HEK293 (cell line): ENCODE data around the gene TRPC4.
A peak's percentile ranks its signal among the peaks of the same experiment; 100 is the strongest.

Source experiments
- BCL11A ChIP-seq: fragments of 450-650 bp; formaldehyde crosslinking; IDR thresholded peaks from 2 replicates; pipeline ENCODE4 v1.5.1; 2016; ENCODE audit warnings: low read depth, missing biosample characterization, missing genetic modification characterization
- GLIS2 ChIP-seq: fragments of 450-650 bp; formaldehyde crosslinking; IDR thresholded peaks from 2 replicates; pipeline ENCODE4 v1.5.1; 2016; ENCODE audit warnings: missing biosample characterization, missing genetic modification characterization
- IKZF3 ChIP-seq: fragments of 450-650 bp; IDR thresholded peaks from 2 replicates; pipeline ENCODE4 v1.5.0; 2018; ENCODE audit warnings: missing biosample characterization, mild to moderate bottlenecking, missing genetic modification characterization, moderate library complexity
- KLF7 ChIP-seq: fragments of 450-650 bp; formaldehyde crosslinking; IDR thresholded peaks from 2 replicates; pipeline ENCODE4 v1.5.1; 2016; ENCODE audit warnings: missing biosample characterization, missing genetic modification characterization, borderline replicate concordance
- KLF8 ChIP-seq: fragments of 450-650 bp; formaldehyde crosslinking; IDR thresholded peaks from 2 replicates; pipeline ENCODE4 v1.5.1; 2016; ENCODE audit warnings: missing biosample characterization, missing genetic modification characterization
- KLF9 ChIP-seq: fragments of 450-650 bp; formaldehyde crosslinking; IDR thresholded peaks from 2 replicates; pipeline ENCODE4 v1.5.1; 2016; ENCODE audit warnings: missing biosample characterization, missing genetic modification characterization, low read depth
- REPIN1 ChIP-seq: fragments of 450-650 bp; formaldehyde crosslinking; IDR thresholded peaks from 2 replicates; pipeline ENCODE4 v1.5.1; 2017; ENCODE audit warnings: missing biosample characterization, missing genetic modification characterization, low read depth
- SP3 ChIP-seq: fragments of 450-650 bp; formaldehyde crosslinking; IDR thresholded peaks from 2 replicates; pipeline ENCODE4 v1.5.1; 2016; ENCODE audit warnings: missing biosample characterization, missing genetic modification characterization
- WT1 ChIP-seq: fragments of 450-650 bp; formaldehyde crosslinking; IDR thresholded peaks from 2 replicates; pipeline ENCODE4 v1.5.1; 2016; ENCODE audit warnings: missing biosample characterization, missing genetic modification characterization
- YY2 ChIP-seq: fragments of 450-650 bp; formaldehyde crosslinking; IDR thresholded peaks from 2 replicates; pipeline ENCODE4 v1.5.1; 2016; ENCODE audit warnings: missing biosample characterization, missing genetic modification characterization
- ZBTB17 ChIP-seq: fragments of 450-650 bp; formaldehyde crosslinking; IDR thresholded peaks from 2 replicates; pipeline ENCODE4 v1.5.1; 2016; ENCODE audit warnings: missing biosample characterization, missing genetic modification characterization
- ZBTB48 ChIP-seq: fragments of 450-650 bp; formaldehyde crosslinking; IDR thresholded peaks from 2 replicates; pipeline ENCODE4 v1.5.1; 2016; ENCODE audit warnings: missing biosample characterization, missing genetic modification characterization
- ZBTB8A ChIP-seq: fragments of 450-650 bp; formaldehyde crosslinking; IDR thresholded peaks from 2 replicates; pipeline ENCODE4 v1.5.1; 2016; ENCODE audit warnings: missing biosample characterization, missing genetic modification characterization
- ZEB2 ChIP-seq: fragments of 450-650 bp; formaldehyde crosslinking; IDR thresholded peaks from 2 replicates; pipeline ENCODE4 v1.5.1; 2016; ENCODE audit warnings: missing biosample characterization, missing genetic modification characterization
- ZIC2 ChIP-seq: fragments of 450-650 bp; formaldehyde crosslinking; IDR thresholded peaks from 2 replicates; pipeline ENCODE4 v1.5.1; 2016; ENCODE audit warnings: missing biosample characterization, missing genetic modification characterization
- ZNF24 ChIP-seq: fragments of 450-650 bp; formaldehyde crosslinking; IDR thresholded peaks from 2 replicates; pipeline ENCODE4 v1.5.1; 2016; ENCODE audit warnings: missing biosample characterization, missing genetic modification characterization
- ZNF335 ChIP-seq: fragments of 450-650 bp; formaldehyde crosslinking; conservative IDR thresholded peaks from 2 replicates; pipeline ENCODE4 v1.5.1; 2016; ENCODE audit warnings: missing biosample characterization, missing genetic modification characterization
- ZNF394 ChIP-seq: fragments of 450-650 bp; formaldehyde crosslinking; IDR thresholded peaks from 2 replicates; pipeline ENCODE4 v1.5.1; 2016; ENCODE audit warnings: missing biosample characterization, missing genetic modification characterization, mild to moderate bottlenecking, moderate library complexity, borderline replicate concordance
- ZNF48 ChIP-seq: fragments of 450-650 bp; formaldehyde crosslinking; IDR thresholded peaks from 2 replicates; pipeline ENCODE4 v1.5.1; 2016; ENCODE audit warnings: missing biosample characterization, missing genetic modification characterization
- ZSCAN23 ChIP-seq: fragments of 450-650 bp; formaldehyde crosslinking; IDR thresholded peaks from 2 replicates; pipeline ENCODE4 v1.5.1; 2016; ENCODE audit warnings: missing biosample characterization, missing genetic modification characterization
- ZXDB ChIP-seq: fragments of 450-650 bp; formaldehyde crosslinking; IDR thresholded peaks from 2 replicates; pipeline ENCODE4 v1.5.1; 2016; ENCODE audit warnings: missing biosample characterization, missing genetic modification characterization
- TF ChIP-seq, protein P1 (sequence below): fragments of 450-650 bp; formaldehyde crosslinking; IDR thresholded peaks from 2 replicates; pipeline ENCODE4 v1.5.1; 2016; ENCODE audit warnings: missing biosample characterization, missing genetic modification characterization, borderline replicate concordance
- TF ChIP-seq, protein P2 (sequence below): fragments of 450-650 bp; formaldehyde crosslinking; IDR thresholded peaks from 2 replicates; pipeline ENCODE4 v1.5.1; 2016; ENCODE audit warnings: missing biosample characterization, missing genetic modification characterization
- TF ChIP-seq, protein P3 (sequence below): fragments of 450-650 bp; formaldehyde crosslinking; IDR thresholded peaks from 2 replicates; pipeline ENCODE4 v1.5.1; 2017; ENCODE audit warnings: missing biosample characterization, missing genetic modification characterization
- TF ChIP-seq, protein P4 (sequence below): fragments of 450-650 bp; formaldehyde crosslinking; IDR thresholded peaks from 2 replicates; pipeline ENCODE4 v1.5.1; 2017; ENCODE audit warnings: missing biosample characterization, missing genetic modification characterization

The TRPC4 gene

DNA sequence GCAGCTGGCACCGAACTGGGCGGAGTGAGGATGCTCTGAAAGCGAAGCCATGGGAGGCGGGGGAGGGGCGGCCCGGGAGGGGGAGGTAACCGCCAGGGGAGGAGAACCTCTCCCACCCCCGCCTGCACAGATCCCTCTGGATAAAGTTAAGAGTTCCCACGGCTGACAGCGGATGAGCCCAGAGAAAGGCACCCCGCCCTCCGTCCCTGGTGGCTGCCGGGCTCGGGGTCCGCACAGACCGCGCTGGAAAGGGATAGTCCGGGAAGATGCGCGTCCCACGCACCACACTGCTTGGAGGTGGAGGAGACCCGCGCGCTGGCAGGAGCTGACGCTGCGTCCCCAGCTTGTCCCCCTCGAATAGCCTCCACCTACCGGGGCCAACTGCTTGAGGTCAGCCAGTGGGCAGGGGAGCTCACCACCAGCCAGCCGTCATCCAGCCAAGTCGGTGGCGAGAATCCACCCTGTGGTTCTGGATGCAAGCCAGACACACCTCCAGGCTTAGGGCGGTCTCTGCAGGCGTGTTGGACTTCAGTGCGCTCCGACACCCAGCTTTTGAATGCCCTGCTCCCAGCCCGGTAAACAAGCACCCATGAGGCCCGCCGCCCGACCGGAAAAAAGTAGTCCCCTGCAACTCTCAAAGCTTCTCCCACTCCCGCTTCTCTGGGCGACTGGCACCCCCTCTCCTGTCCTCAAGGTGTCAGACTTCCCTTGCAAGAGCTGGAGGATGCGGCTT, at the start of gene TRPC4 (continued):
- peak; percentile 25; the same call in 1 of the 2 replicates for TF ChIP-seq ZBTB17 (tag by site-specific recombination)
- TF ChIP-seq KLF8 = peak; percentile 22; the same call in 1 of the 2 replicates
- 0 out of 2 replicates have a peak, but pooled peaks have one; percentile 37 for TF ChIP-seq ZNF24 (tag by site-specific recombination)
- TF ChIP-seq, protein P1, sequence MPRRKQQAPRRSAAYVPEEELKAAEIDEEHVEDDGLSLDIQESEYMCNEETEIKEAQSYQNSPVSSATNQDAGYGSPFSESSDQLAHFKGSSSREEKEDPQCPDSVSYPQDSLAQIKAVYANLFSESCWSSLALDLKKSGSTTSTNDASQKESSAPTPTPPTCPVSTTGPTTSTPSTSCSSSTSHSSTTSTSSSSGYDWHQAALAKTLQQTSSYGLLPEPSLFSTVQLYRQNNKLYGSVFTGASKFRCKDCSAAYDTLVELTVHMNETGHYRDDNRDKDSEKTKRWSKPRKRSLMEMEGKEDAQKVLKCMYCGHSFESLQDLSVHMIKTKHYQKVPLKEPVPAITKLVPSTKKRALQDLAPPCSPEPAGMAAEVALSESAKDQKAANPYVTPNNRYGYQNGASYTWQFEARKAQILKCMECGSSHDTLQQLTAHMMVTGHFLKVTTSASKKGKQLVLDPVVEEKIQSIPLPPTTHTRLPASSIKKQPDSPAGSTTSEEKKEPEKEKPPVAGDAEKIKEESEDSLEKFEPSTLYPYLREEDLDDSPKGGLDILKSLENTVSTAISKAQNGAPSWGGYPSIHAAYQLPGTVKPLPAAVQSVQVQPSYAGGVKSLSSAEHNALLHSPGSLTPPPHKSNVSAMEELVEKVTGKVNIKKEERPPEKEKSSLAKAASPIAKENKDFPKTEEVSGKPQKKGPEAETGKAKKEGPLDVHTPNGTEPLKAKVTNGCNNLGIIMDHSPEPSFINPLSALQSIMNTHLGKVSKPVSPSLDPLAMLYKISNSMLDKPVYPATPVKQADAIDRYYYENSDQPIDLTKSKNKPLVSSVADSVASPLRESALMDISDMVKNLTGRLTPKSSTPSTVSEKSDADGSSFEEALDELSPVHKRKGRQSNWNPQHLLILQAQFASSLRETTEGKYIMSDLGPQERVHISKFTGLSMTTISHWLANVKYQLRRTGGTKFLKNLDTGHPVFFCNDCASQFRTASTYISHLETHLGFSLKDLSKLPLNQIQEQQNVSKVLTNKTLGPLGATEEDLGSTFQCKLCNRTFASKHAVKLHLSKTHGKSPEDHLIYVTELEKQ = no peak
- TF ChIP-seq IKZF3 (tag by site-specific recombination) = 0 out of 2 replicates have a peak, but pooled peaks have one; percentile 32
- TF ChIP-seq REPIN1 = no peak
- 0 out of 2 replicates have a peak, but pooled peaks have one; percentile 17 for TF ChIP-seq KLF7
- no peak for TF ChIP-seq ZNF48 (tag by site-specific recombination)
- no peak for TF ChIP-seq KLF9 (tag by site-specific recombination)
- TF ChIP-seq, protein P2, sequence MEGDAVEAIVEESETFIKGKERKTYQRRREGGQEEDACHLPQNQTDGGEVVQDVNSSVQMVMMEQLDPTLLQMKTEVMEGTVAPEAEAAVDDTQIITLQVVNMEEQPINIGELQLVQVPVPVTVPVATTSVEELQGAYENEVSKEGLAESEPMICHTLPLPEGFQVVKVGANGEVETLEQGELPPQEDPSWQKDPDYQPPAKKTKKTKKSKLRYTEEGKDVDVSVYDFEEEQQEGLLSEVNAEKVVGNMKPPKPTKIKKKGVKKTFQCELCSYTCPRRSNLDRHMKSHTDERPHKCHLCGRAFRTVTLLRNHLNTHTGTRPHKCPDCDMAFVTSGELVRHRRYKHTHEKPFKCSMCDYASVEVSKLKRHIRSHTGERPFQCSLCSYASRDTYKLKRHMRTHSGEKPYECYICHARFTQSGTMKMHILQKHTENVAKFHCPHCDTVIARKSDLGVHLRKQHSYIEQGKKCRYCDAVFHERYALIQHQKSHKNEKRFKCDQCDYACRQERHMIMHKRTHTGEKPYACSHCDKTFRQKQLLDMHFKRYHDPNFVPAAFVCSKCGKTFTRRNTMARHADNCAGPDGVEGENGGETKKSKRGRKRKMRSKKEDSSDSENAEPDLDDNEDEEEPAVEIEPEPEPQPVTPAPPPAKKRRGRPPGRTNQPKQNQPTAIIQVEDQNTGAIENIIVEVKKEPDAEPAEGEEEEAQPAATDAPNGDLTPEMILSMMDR (tag by site-specific recombination) = peak; percentile 77
- TF ChIP-seq SP3 = peak; percentile 52; the same call in 1 of the 2 replicates
- peak; percentile 98 for TF ChIP-seq ZNF394 (tag by site-specific recombination)
- TF ChIP-seq, protein P3, sequence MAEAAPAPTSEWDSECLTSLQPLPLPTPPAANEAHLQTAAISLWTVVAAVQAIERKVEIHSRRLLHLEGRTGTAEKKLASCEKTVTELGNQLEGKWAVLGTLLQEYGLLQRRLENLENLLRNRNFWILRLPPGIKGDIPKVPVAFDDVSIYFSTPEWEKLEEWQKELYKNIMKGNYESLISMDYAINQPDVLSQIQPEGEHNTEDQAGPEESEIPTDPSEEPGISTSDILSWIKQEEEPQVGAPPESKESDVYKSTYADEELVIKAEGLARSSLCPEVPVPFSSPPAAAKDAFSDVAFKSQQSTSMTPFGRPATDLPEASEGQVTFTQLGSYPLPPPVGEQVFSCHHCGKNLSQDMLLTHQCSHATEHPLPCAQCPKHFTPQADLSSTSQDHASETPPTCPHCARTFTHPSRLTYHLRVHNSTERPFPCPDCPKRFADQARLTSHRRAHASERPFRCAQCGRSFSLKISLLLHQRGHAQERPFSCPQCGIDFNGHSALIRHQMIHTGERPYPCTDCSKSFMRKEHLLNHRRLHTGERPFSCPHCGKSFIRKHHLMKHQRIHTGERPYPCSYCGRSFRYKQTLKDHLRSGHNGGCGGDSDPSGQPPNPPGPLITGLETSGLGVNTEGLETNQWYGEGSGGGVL (tag by site-specific recombination) = peak; percentile 89
- no peak for TF ChIP-seq ZSCAN23 (tag by site-specific recombination)
- TF ChIP-seq ZIC2 (tag by site-specific recombination) = peak; percentile 25; the same call in 1 of the 2 replicates
- peak; percentile 87 for TF ChIP-seq GLIS2
- TF ChIP-seq, protein P4, sequence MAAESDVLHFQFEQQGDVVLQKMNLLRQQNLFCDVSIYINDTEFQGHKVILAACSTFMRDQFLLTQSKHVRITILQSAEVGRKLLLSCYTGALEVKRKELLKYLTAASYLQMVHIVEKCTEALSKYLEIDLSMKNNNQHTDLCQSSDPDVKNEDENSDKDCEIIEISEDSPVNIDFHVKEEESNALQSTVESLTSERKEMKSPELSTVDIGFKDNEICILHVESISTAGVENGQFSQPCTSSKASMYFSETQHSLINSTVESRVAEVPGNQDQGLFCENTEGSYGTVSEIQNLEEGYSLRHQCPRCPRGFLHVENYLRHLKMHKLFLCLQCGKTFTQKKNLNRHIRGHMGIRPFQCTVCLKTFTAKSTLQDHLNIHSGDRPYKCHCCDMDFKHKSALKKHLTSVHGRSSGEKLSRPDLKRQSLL (tag by site-specific recombination) = no peak
- peak; percentile 78 for TF ChIP-seq ZNF335 (tag by site-specific recombination)
- TF ChIP-seq ZBTB8A (tag by site-specific recombination) = peak; percentile 74
- TF ChIP-seq ZXDB (tag by site-specific recombination) = 0 out of 2 replicates have a peak, but pooled peaks have one; percentile 31
- 0 out of 2 replicates have a peak, but pooled peaks have one; percentile 10 for TF ChIP-seq WT1
- TF ChIP-seq ZBTB48 = peak; percentile 73
- peak; percentile 21; the same call in 1 of the 2 replicates for TF ChIP-seq ZEB2
- TF ChIP-seq BCL11A (tag by site-specific recombination) = no peak
- no peak for TF ChIP-seq YY2 (tag by site-specific recombination)
- TF ChIP-seq, all 188 proteins: peak for 34
